Measurements from ENCODE around the gene FRMD4A.

DNA sequence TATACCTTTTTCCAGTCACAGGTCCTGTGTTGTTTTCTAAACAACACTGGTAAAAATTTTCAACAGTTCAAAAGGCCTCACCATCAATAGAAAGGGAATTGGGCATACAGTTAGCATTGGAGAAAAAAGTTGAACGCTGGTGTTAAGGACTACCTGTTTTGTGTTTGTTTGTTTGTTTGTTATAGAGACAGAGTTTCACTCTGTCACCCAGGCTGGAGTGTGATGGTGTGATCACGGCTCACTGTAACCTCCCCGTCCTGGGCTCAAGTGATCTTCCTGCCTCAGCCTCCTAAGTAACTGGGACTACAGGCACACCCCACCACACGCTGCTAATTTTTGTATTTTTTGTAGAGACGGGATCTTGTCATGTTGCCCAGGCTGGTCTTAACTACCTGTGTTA lies 437.9 kb downstream of the FRMD4A start:
- TF ChIP-seq EZH2phosphoT487 (IDR thresholded peaks at IDR 0.05; ENCODE audit: insufficient read depth, low read depth) (no peak), EZH2 (IDR thresholded peaks at IDR 0.05; ENCODE audit: insufficient read depth, poor library complexity, severe bottlenecking) (no peak)
